NB4 (cell line): Measurements from ENCODE around the gene AQP3.

ENCODE experiments used
- MYC ChIP-seq: IDR thresholded peaks from 2 replicates; pipeline ENCODE4 v1.6.1; 2011; ENCODE audit warnings: low read depth, low read length
- POLR2A ChIP-seq: IDR thresholded peaks from 2 replicates; pipeline ENCODE4 v1.6.1; 2011; ENCODE audit warnings: mild to moderate bottlenecking; ENCODE audit not compliant: insufficient read length; ENCODE audit errors: extremely low read depth
- TF ChIP-seq, protein P1 (sequence below): IDR thresholded peaks from one replicate; pipeline ENCODE4 v1.5.1; 2012; ENCODE audit warnings: low read depth, low read length

DNA sequence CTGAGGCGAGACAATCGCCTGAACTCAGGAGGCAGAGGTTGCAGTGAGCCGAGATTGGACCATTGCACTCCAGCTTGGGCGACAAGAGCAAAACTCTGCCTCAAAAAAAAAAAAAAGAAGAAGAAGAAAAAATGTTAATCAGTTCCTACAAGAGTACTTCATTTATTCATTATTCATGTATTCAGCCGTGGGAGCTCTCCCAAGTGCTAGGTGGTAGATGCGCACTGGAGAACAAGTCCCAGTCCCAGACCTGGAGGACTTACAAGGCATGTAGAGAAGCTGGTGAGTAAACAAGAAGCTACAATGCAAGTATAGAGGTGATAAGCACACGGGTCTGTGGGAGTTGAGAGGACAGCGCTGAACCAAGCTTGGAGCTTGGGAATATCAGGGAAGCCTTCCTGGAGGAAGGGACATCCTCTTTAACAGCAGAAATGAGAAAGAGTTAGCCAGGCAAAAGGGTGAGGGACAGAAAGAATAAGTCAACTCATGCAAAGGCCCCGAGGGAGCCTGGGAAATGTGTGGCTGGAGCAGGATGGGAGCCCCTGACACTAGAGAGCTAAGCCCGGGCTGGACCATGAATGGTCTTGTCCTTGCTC lies 27.6 kb downstream of the AQP3 start:
- TF ChIP-seq, protein P1, sequence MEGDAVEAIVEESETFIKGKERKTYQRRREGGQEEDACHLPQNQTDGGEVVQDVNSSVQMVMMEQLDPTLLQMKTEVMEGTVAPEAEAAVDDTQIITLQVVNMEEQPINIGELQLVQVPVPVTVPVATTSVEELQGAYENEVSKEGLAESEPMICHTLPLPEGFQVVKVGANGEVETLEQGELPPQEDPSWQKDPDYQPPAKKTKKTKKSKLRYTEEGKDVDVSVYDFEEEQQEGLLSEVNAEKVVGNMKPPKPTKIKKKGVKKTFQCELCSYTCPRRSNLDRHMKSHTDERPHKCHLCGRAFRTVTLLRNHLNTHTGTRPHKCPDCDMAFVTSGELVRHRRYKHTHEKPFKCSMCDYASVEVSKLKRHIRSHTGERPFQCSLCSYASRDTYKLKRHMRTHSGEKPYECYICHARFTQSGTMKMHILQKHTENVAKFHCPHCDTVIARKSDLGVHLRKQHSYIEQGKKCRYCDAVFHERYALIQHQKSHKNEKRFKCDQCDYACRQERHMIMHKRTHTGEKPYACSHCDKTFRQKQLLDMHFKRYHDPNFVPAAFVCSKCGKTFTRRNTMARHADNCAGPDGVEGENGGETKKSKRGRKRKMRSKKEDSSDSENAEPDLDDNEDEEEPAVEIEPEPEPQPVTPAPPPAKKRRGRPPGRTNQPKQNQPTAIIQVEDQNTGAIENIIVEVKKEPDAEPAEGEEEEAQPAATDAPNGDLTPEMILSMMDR: no peak
- TF ChIP-seq MYC (no peak), POLR2A (no peak)
